Retina (tissue), 1 donor: Measurements from ENCODE around the gene SLC7A1.
A peak's percentile ranks its signal among the peaks of the same experiment; 100 is the strongest.

ENCODE experiments used
- DNase-seq: peaks from one replicate; pipeline ENCODE4 v3.0.0-alpha.2; 2016

The SLC7A1 gene

GRCh38 chr13:29484796-29485195 lies 110.7 kb downstream of the SLC7A1 start:
- DNase-seq, result no peak

- peak; percentile 60 for DNase-seq
Measured at GRCh38 chr13:29484236-29484635, 111.3 kb downstream of the SLC7A1 start.

DNA sequence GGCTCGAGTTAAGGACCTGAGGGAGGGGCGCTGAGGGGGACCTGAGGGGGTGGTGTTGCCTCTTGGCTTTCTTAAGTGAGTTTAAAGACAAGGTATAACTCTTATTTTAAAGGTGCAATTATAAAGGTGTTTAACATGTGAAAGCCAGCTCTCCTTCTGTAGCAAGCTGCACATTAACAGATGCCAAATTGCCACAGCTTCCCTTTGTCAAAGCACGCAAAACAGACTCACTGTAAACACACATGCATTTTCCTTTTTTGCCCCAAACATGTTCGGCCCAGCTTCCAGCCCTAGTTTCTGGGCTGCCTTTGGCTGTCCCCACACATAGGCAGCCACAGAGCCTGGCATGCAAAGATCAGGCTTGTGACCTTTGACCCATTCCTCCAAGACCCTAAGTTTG lies 111.9 kb downstream of the SLC7A1 start:
- no peak for DNase-seq

DNA sequence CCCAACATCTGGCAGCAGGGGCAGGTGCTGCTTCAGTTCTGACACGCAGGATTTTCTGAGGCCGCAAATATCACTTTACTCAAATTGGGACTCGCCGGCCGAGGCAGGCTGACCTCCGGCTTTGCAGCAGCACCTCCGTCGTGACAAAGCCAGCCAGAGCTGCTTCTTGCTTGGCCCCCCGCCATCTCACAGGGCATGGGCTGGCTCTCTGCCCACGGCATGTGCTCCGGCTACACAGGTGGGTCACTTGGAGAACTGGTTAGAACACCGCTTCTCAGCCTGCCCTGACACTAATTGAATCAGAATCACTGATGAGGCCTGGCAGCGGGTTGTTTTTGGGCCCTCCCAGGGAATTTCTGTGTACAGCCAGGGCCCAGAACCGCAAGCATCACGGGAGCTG lies 112.3 kb downstream of the SLC7A1 start:
- no peak for DNase-seq

GRCh38 chr13:29482504-29482903 lies 113.0 kb downstream of the SLC7A1 start:
- DNase-seq, result no peak

DNA sequence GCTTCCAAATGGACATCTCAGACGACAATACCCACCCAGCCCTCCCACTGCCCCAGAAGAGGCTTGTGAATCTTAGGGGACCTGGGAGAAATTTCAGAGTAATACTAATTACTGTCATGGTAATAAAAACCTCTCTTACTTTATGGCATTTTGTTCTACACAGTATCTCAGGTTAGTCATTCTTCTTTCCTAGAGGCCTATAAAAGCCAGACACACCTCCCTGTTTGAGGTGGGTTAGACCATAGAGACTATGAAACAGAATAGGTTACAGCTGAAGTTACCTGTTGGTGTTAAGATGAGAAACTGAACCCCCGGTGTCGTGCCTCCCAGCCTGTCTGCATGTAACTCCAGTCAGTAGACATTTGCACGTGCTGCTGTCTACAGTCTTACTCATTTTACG lies 113.9 kb downstream of the SLC7A1 start:
- no peak for DNase-seq

DNA sequence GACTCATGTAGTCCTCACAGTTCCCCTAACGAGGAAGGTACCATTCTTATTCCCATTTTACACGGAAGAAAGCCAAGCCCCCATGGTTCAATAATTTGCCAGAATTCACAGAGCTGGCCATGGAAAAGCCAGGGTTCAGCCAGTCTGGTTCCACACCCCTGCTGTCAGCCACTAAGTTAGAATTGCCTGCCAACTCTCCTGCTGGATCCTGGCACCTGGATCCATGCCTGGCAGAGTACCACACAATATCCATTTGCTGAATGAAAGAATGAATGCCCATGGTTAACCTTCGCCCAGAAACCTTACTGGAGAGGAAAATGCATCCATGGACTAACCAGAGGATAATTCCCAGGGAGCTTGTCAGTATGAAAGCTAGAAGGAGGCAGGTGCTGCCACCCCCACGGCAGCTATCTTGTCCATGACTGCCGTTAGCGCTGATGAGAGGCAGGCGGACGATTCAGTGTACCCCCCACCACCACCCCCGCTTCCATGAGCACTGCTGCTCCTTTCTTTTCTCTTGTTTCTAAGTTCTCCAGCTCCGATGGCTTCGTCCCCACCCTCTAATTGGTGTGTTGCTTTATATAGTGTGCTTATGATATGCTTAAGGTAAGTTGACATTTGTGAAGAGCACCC lies 114.5 kb downstream of the SLC7A1 start:
- DNase-seq, result no peak

- no peak for DNase-seq
Measured at GRCh38 chr13:29479716-29480492, 115.6 kb downstream of the SLC7A1 start.

- no peak for DNase-seq
Measured at GRCh38 chr13:29476046-29476445, 119.4 kb downstream of the SLC7A1 start.

GRCh38 chr13:29474991-29475390 lies 120.5 kb downstream of the SLC7A1 start:
- DNase-seq, result no peak

- no peak for DNase-seq
Measured at GRCh38 chr13:29473166-29473565, 122.3 kb downstream of the SLC7A1 start.

DNA sequence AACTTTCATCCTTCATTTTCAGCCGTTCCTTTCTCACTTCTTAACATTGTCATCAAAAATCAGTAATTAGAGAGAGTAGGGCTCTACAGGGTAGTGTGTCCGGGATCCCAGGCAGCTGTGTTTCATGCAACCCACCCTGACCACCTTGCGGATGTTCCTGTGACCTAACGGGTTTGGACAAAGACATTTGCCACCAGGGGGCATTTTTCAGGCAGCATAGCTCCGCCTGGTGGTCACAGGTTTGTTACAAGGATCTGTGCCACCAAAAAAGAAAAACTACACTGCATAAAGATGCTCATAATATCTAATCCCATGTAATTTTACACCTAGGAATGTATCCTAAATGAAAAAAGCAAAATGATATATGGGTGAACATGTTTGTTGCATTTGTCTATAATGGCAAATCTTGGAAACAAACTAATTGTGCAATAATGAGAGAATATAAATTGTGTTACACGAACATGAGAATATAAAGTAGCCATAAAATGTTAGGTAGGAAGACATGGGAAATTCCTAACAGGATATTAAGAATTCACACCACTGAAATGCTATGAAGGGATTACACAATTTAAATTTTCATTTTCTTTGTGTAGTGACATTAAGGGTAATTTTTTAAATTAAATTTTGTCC lies 123.0 kb downstream of the SLC7A1 start:
- no peak for DNase-seq

GRCh38 chr13:29471551-29471950 lies 123.9 kb downstream of the SLC7A1 start:
- DNase-seq, result no peak

GRCh38 chr13:29465741-29466293 lies 129.7 kb downstream of the SLC7A1 start:
- no peak for DNase-seq

DNA sequence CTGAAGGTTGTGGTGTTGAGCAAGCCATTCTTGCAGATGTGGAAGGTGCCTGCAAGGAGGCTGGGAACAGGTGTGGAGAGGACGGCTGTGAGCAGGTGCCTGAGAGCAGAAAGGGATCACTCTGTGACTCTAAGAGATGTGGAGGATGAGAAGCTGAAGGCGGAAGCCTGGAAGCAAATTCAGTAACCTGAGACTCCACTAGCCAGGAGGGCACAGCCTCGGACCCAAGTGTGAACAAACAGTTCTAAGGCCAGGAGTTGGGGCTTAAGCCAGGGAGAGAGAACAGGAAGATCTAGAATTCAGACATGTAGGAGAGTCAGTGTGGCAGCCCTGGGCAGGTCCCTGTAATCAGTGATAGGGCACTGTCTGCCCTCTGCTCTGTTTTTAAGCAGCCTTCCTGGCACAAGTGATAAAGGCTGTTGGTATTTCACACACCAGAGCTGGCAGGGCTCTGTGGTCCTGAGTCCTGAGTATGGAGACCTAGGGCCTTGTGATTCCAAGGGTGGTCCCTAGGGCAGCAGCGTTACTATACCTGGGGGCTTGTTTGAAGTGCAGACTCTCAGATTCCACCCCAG lies 131.3 kb downstream of the SLC7A1 start:
- no peak for DNase-seq

DNA sequence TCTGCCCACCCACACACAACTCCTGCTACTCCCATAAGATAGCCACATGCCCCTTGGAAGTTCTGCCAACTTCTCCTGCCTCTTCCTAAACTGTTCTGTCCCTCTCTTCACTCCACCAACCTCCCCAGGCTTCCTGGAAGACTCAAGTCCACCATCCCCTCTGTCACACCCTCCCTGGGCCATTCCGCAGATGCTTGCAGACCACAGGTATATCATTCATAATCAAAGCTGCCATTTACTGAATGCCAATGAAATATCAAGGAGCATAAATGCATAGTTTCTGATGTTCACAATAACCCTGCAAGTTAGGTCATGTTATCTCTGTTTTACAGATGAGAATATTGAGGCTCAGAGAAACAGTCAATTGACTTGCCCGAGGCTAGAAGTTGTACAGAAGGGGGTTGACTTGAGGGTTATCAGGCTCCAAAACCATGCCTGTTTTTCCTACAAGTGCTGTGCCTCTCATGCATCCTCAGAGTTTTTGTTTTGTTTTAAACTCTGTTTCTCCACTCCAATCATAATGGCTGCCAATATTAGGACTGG lies 135.6 kb downstream of the SLC7A1 start:
- DNase-seq, result no peak
